Measurements from ENCODE around the gene YTHDC1. TPM values are rescaled to one million over a fixed set of nuclear protein-coding genes. Genes with fewer than 3 reads are reported as not detected.
A peak's percentile ranks its signal among the peaks of the same experiment; 100 is the strongest.

The YTHDC1 gene
- total and polyA plus RNA-seq, 2 of the 13 experiments (the other 11 are each of a cell fraction or from before 2014, with no cell fraction given), result 37.3 to 56.8 TPM

- TF ChIP-seq, protein P1, sequence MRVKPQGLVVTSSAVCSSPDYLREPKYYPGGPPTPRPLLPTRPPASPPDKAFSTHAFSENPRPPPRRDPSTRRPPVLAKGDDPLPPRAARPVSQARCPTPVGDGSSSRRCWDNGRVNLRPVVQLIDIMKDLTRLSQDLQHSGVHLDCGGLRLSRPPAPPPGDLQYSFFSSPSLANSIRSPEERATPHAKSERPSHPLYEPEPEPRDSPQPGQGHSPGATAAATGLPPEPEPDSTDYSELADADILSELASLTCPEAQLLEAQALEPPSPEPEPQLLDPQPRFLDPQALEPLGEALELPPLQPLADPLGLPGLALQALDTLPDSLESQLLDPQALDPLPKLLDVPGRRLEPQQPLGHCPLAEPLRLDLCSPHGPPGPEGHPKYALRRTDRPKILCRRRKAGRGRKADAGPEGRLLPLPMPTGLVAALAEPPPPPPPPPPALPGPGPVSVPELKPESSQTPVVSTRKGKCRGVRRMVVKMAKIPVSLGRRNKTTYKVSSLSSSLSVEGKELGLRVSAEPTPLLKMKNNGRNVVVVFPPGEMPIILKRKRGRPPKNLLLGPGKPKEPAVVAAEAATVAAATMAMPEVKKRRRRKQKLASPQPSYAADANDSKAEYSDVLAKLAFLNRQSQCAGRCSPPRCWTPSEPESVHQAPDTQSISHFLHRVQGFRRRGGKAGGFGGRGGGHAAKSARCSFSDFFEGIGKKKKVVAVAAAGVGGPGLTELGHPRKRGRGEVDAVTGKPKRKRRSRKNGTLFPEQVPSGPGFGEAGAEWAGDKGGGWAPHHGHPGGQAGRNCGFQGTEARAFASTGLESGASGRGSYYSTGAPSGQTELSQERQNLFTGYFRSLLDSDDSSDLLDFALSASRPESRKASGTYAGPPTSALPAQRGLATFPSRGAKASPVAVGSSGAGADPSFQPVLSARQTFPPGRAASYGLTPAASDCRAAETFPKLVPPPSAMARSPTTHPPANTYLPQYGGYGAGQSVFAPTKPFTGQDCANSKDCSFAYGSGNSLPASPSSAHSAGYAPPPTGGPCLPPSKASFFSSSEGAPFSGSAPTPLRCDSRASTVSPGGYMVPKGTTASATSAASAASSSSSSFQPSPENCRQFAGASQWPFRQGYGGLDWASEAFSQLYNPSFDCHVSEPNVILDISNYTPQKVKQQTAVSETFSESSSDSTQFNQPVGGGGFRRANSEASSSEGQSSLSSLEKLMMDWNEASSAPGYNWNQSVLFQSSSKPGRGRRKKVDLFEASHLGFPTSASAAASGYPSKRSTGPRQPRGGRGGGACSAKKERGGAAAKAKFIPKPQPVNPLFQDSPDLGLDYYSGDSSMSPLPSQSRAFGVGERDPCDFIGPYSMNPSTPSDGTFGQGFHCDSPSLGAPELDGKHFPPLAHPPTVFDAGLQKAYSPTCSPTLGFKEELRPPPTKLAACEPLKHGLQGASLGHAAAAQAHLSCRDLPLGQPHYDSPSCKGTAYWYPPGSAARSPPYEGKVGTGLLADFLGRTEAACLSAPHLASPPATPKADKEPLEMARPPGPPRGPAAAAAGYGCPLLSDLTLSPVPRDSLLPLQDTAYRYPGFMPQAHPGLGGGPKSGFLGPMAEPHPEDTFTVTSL (CRISPR knock-in tag; IDR thresholded peaks at IDR 0.05; ENCODE audit: borderline replicate concordance), result no peak
- 0 out of 2 replicates have a peak, but pooled peaks have one; percentile 34 for TF ChIP-seq MIXL1 (CRISPR knock-in tag; IDR thresholded peaks at IDR 0.05)
- no peak for TF ChIP-seq SRSF9 (IDR thresholded peaks at IDR 0.05; ENCODE audit: borderline replicate concordance, insufficient read depth, low read depth, low read length, poor library complexity, severe bottlenecking)
- TF ChIP-seq ZNF224 (CRISPR knock-in tag; IDR thresholded peaks at IDR 0.05), result no peak
- TF ChIP-seq PPARG (CRISPR knock-in tag; conservative IDR thresholded peaks at IDR 0.05), result 0 out of 2 replicates have a peak, but pooled peaks have one; percentile 16
- no peak for TF ChIP-seq ZNF788 (CRISPR knock-in tag; IDR thresholded peaks at IDR 0.05; ENCODE audit: borderline replicate concordance)
- TF ChIP-seq SMAD9 (CRISPR knock-in tag; IDR thresholded peaks at IDR 0.05), result no peak
- TF ChIP-seq NFKB2 (CRISPR knock-in tag; IDR thresholded peaks at IDR 0.05; ENCODE audit: borderline replicate concordance), result no peak
- TF ChIP-seq RXRA (CRISPR knock-in tag; IDR thresholded peaks at IDR 0.05), result 0 out of 2 replicates have a peak, but pooled peaks have one; percentile 31
- TF ChIP-seq, protein P2, sequence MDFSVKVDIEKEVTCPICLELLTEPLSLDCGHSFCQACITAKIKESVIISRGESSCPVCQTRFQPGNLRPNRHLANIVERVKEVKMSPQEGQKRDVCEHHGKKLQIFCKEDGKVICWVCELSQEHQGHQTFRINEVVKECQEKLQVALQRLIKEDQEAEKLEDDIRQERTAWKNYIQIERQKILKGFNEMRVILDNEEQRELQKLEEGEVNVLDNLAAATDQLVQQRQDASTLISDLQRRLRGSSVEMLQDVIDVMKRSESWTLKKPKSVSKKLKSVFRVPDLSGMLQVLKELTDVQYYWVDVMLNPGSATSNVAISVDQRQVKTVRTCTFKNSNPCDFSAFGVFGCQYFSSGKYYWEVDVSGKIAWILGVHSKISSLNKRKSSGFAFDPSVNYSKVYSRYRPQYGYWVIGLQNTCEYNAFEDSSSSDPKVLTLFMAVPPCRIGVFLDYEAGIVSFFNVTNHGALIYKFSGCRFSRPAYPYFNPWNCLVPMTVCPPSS (IDR thresholded peaks at IDR 0.05), result no peak
- TF ChIP-seq ZNF720 (CRISPR knock-in tag; IDR thresholded peaks at IDR 0.05), result no peak
- TF ChIP-seq REL (CRISPR knock-in tag; conservative IDR thresholded peaks at IDR 0.05), result no peak
- no peak for TF ChIP-seq ZNF724P (CRISPR knock-in tag; IDR thresholded peaks at IDR 0.05; ENCODE audit: borderline replicate concordance)
- no peak for TF ChIP-seq ZNF121 (CRISPR knock-in tag; IDR thresholded peaks at IDR 0.05)
- 0 out of 2 replicates have a peak, but pooled peaks have one; percentile 15 for TF ChIP-seq ARID5B (CRISPR knock-in tag; IDR thresholded peaks at IDR 0.05)
- TF ChIP-seq, protein P3, sequence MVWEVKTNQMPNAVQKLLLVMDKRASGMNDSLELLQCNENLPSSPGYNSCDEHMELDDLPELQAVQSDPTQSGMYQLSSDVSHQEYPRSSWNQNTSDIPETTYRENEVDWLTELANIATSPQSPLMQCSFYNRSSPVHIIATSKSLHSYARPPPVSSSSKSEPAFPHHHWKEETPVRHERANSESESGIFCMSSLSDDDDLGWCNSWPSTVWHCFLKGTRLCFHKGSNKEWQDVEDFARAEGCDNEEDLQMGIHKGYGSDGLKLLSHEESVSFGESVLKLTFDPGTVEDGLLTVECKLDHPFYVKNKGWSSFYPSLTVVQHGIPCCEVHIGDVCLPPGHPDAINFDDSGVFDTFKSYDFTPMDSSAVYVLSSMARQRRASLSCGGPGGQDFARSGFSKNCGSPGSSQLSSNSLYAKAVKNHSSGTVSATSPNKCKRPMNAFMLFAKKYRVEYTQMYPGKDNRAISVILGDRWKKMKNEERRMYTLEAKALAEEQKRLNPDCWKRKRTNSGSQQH (CRISPR knock-in tag; IDR thresholded peaks at IDR 0.05; ENCODE audit: low read depth), result no peak
- no peak for TF ChIP-seq ZNF264 (CRISPR knock-in tag; IDR thresholded peaks at IDR 0.05)
Measured at GRCh38 chr4:68375667-68376559, 26.0 kb upstream of the YTHDC1 start (continued).
